HL-60 (cell line): ENCODE data around the gene ERVK3-1.

ENCODE experiments used
- DNase-seq, 2 experiments: peaks; one replicate each; pipeline ENCODE4 v3.0.0-alpha.2; 2010 to 2020; ENCODE audit warnings: low read depth in 1 of 2, low spot score in 1 of 2
- H3K27ac ChIP-seq: fragments of 250-450 bp; sonication (Bioruptor Pico); replicated peaks from 2 replicates; pipeline ENCODE4 v1.5.1; 2020; ENCODE audit warnings: mild to moderate bottlenecking, moderate library complexity
- H3K27me3 ChIP-seq: fragments of 250-450 bp; sonication (Bioruptor Pico); 2 replicates; pipeline ENCODE4 v1.5.1; 2021; ENCODE audit warnings: mild to moderate bottlenecking, moderate library complexity; ENCODE audit not compliant: insufficient read depth, poor library complexity, severe bottlenecking
- H3K4me3 ChIP-seq: replicated peaks from 2 replicates; pipeline ENCODE4 v1.5.1; 2011; ENCODE audit warnings: mild to moderate bottlenecking, control low read depth, low read length; ENCODE audit not compliant: insufficient read depth
- GABPA ChIP-seq: IDR thresholded peaks from 2 replicates; pipeline ENCODE4 v1.6.1; 2012; ENCODE audit warnings: low read depth
- POLR2AphosphoS5 ChIP-seq: IDR thresholded peaks from 2 replicates; pipeline ENCODE4 v1.6.1; 2012; ENCODE audit warnings: low read depth
- SPI1 ChIP-seq: IDR thresholded peaks from 2 replicates; pipeline ENCODE4 v1.6.1; 2012; ENCODE audit warnings: low read depth, mild to moderate bottlenecking, borderline replicate concordance
- TF ChIP-seq, protein P1 (sequence below): IDR thresholded peaks from one replicate; pipeline ENCODE4 v1.5.1; 2011; ENCODE audit warnings: low read length, control low read depth, inconsistent platforms; ENCODE audit not compliant: insufficient read depth
- TF ChIP-seq, protein P2 (sequence below): IDR thresholded peaks from 2 replicates; pipeline ENCODE4 v1.6.1; 2012; ENCODE audit warnings: low read depth; ENCODE audit not compliant: insufficient replicate concordance

ERVK3-1 gene

GRCh38 chr19:58332697-58333096 lies 27.5 kb downstream of the ERVK3-1 start:
- Histone ChIP-seq H3K4me3 (no peak overlapping the region), H3K27me3 (no peaks in the 10 kb centered on the region), H3K27ac (no peak overlapping the region)
- TF ChIP-seq, protein P1, sequence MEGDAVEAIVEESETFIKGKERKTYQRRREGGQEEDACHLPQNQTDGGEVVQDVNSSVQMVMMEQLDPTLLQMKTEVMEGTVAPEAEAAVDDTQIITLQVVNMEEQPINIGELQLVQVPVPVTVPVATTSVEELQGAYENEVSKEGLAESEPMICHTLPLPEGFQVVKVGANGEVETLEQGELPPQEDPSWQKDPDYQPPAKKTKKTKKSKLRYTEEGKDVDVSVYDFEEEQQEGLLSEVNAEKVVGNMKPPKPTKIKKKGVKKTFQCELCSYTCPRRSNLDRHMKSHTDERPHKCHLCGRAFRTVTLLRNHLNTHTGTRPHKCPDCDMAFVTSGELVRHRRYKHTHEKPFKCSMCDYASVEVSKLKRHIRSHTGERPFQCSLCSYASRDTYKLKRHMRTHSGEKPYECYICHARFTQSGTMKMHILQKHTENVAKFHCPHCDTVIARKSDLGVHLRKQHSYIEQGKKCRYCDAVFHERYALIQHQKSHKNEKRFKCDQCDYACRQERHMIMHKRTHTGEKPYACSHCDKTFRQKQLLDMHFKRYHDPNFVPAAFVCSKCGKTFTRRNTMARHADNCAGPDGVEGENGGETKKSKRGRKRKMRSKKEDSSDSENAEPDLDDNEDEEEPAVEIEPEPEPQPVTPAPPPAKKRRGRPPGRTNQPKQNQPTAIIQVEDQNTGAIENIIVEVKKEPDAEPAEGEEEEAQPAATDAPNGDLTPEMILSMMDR, result no peak
- TF ChIP-seq SPI1 (no peak), GABPA (no peak), POLR2AphosphoS5 (no peak)
- TF ChIP-seq, protein P2, sequence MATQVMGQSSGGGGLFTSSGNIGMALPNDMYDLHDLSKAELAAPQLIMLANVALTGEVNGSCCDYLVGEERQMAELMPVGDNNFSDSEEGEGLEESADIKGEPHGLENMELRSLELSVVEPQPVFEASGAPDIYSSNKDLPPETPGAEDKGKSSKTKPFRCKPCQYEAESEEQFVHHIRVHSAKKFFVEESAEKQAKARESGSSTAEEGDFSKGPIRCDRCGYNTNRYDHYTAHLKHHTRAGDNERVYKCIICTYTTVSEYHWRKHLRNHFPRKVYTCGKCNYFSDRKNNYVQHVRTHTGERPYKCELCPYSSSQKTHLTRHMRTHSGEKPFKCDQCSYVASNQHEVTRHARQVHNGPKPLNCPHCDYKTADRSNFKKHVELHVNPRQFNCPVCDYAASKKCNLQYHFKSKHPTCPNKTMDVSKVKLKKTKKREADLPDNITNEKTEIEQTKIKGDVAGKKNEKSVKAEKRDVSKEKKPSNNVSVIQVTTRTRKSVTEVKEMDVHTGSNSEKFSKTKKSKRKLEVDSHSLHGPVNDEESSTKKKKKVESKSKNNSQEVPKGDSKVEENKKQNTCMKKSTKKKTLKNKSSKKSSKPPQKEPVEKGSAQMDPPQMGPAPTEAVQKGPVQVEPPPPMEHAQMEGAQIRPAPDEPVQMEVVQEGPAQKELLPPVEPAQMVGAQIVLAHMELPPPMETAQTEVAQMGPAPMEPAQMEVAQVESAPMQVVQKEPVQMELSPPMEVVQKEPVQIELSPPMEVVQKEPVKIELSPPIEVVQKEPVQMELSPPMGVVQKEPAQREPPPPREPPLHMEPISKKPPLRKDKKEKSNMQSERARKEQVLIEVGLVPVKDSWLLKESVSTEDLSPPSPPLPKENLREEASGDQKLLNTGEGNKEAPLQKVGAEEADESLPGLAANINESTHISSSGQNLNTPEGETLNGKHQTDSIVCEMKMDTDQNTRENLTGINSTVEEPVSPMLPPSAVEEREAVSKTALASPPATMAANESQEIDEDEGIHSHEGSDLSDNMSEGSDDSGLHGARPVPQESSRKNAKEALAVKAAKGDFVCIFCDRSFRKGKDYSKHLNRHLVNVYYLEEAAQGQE, result no peak
- DNase-seq, result no peak

DNA sequence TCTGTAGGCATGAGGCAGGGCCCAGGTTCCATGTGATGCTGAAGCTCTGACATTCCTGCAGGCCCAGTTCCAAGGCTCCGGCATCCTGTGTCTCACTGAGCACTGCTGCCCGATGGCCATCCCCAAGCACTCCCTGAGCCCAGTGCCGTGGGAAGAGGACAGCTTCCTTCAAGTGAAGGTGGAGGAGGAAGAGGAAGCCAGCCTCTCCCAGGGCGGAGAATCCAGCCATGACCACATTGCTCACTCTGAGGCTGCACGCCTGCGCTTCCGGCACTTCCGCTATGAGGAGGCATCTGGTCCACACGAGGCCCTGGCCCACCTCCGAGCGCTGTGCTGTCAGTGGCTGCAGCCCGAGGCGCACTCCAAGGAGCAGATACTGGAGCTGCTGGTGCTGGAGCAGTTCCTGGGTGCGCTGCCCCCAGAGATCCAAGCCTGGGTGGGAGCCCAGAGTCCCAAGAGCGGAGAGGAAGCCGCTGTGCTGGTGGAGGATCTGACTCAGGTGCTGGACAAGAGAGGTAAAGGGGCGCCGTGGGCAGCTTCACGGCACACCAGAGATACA lies 29.6 kb downstream of the ERVK3-1 start:
- DNase-seq, result no peak
- Histone ChIP-seq H3K4me3 (no peak overlapping the region), H3K27ac (no peak overlapping the region), H3K27me3 (no peaks in the 10 kb centered on the region)
- TF ChIP-seq, protein P1, result no peak
- TF ChIP-seq SPI1 (no peak), POLR2AphosphoS5 (no peak), GABPA (no peak)
- TF ChIP-seq, protein P2, result no peak

DNA sequence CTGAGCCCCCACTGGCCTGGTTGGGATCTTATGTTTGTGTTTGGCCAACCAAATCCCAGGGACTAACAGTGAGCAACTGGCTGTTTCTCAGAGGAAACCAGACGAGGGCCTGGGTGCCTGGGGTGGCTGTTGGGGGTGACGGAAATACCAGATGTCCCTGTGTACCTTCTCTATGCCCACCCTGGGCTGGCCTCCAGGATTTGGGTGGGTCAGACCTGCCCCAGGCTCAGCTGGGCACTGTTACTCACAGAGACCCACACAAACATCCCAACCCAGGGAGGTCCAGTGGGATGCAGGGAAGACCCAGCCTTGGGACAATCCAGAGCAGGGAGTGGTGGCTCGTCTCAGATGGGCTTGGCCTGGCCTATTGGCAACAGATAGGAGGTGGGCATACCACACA lies 30.5 kb downstream of the ERVK3-1 start:
- Histone ChIP-seq H3K27ac (no peak overlapping the region), H3K4me3 (no peak overlapping the region), H3K27me3 (no peaks in the 10 kb centered on the region)
- DNase-seq, result no peak
- no peak for TF ChIP-seq GABPA
- TF ChIP-seq POLR2AphosphoS5, result no peak
- TF ChIP-seq SPI1, result no peak
- TF ChIP-seq, protein P1, result no peak
- TF ChIP-seq, protein P2, result no peak
